ENCODE measurements around the gene CPNE6.

The CPNE6 gene

DNA sequence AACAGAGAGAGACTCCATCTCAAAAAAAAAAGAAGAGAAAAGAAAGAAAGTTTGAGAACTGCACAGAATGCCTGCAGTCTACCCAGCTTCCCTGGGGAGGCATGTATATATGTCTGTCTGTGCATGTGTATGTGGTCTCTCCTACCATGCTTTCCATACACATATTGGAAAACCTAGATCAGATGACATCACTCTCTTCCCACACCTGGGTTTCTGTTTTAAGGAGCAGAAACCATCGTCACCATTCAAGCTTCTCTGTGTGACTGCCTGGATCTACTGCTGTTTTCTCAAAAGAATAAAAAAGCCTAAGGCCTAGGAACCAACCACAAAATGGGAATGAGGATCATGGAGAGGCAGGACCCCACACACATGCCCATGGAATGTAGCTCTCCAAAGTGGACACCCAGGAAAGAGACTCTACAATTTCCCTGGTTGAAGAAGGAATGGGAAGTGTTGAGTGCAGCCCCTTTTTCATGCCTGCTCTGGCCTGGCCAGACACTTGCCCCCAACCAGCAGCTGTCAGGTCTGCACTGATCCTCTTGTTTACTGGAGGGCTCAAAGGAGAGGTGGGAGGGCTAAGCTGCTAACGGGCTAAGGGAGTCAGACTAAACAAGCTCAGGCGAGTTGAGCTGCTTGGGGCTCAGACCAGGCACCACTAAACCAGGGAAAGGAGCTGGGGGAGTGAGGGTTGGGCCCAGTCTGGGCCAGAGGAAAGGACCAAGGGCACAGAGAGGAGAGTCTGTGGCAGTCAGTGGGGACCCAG lies 15.0 kb downstream of the CPNE6 start:
- DNase-seq (ENCODE audit: low spot score), result no peak

DNA sequence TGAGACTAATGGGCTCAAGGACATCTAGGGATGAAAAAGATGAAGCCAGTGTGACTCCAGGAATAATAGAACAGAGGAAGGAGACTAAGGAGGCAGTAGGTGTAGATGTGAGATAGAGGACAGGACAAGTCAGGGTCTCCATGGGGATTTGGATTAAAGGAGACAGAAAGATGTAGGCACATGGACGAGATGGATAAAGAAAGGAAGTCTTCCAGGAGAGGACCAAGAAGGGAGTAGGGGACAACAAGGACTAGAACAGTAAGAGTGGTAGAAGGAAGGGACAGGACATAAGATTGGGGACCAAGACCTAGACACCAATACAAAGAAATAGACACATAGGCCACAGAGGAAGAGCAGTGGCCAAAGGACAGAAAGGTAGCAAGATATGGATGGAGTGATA lies 15.6 kb downstream of the CPNE6 start:
- no peak for DNase-seq (ENCODE audit: low spot score)

DNA sequence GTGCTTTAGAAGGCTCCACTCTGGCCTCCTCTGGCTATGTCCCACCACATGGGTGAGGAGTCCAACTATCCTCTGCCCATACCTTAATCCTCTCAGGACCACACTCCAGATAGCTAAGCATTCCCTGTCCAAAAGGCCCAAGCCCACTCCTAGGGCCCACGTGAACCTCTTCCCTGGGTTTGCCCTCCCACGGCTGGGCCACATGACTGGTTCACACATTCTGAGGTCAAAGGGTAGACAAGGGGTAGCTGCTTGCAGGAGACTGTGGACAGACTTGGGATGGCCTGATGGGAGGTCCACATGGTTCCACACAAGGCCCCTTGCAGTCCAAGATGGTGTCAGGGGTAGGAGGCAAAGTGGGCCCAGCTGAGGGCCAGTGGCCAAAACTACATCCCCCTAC lies 16.7 kb downstream of the CPNE6 start:
- DNase-seq (ENCODE audit: low spot score), result no peak

DNA sequence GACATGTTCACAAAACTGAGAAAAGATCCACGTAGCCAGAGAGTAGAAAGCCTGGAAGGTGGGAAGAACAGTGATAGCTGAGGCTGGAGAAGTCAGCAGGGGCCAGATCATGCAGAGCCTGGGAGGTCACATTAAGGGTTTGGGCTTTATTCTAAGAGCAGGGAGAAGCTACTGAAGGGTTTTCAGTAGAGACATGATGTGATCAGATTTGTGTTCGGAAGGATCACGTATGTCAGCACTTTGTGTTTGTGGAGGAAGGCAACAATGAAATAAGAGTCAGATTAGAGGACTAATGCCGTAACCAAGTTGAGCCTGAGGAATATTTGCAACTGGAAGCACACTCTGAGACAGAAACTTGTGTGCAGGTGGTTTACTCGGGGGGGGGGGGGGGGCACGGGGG lies 18.5 kb downstream of the CPNE6 start:
- no peak for DNase-seq (ENCODE audit: low spot score)

DNA sequence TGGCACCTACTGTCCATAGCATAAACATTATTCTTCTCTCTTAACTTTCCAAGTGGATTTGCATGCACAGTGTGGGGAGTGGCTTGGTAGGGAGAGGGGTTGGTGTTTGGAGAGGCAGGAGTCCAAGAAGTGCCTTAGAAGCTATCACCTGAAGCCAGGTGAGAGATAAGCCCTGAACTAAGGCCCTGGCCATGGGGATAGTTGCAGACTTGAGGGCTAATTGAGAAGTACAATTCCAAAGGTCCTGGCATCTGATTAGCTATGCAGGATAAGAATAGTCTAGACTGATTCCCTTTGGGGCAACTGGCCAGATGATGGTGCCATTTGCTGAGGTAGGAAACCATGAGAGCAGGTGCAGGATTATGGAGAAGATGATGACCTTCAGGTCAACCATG lies 20.7 kb downstream of the CPNE6 start:
- no peak for DNase-seq (ENCODE audit: low spot score)

DNA sequence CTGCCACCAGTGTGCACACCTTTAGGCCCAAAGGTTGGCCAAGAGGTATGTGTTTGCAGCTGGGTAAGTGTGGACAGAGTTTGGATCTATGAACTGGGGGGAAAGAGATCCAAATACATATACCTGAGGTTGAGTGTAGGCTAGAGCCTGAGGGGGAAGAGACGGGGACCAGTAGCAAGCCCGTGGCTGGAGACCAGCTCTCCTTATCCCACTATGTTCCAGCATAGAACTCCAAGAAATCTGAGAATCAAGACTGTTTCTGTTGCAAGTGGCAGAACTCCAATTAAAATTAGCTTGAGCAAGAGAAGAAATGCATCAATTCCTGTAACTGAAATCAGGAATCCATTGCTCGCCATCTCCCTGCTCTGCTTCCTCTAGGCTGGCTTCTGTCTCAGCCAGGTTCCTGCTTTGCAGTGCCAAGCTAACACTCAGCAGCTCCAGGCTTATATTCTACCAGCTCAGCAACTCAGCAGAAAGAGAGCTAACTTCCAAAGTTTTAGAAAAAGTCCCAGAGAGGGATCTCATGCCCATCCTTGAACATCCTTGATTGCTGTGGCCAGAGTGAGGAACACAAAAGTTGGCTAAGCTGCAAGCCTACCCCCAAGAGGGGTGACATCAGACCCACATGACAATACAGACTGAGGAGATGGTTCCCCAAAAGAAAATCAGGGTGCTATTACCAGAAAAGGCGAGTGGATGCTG lies 21.3 kb downstream of the CPNE6 start:
- DNase-seq (ENCODE audit: low spot score), result no peak

DNA sequence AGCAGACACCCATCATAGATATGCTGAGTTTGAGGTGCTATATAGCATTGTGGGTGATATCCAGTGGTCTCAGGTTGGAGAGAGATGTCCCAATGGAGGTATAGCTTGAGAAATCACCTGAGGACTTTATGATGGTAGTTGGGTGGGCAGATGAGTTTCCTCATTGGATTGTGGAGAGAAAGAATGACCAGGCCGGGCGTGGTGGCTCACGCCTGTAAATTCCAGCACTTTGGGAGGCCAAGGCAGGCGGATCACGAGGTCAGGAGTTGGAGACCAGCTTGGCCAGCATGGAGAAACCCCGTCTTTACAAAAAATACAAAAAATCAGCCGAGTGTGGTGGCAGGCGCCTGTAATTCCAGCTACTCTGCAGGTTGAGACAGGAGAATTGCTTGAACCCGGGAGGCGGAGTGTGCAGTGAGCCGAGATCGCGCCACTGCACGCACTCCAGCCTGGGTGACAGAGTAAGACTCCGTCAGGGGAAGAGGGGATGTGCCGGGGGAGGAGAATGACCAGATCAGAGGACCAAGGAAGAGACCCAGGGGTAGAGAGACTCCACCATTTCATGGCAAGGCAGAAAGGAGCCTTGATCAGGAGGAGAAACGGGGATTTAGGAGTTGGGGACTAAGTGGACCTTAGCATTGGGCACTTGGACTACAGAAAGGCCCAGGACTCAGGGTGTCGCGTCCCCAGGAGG lies 22.0 kb downstream of the CPNE6 start:
- no peak for DNase-seq (ENCODE audit: low spot score)

DNA sequence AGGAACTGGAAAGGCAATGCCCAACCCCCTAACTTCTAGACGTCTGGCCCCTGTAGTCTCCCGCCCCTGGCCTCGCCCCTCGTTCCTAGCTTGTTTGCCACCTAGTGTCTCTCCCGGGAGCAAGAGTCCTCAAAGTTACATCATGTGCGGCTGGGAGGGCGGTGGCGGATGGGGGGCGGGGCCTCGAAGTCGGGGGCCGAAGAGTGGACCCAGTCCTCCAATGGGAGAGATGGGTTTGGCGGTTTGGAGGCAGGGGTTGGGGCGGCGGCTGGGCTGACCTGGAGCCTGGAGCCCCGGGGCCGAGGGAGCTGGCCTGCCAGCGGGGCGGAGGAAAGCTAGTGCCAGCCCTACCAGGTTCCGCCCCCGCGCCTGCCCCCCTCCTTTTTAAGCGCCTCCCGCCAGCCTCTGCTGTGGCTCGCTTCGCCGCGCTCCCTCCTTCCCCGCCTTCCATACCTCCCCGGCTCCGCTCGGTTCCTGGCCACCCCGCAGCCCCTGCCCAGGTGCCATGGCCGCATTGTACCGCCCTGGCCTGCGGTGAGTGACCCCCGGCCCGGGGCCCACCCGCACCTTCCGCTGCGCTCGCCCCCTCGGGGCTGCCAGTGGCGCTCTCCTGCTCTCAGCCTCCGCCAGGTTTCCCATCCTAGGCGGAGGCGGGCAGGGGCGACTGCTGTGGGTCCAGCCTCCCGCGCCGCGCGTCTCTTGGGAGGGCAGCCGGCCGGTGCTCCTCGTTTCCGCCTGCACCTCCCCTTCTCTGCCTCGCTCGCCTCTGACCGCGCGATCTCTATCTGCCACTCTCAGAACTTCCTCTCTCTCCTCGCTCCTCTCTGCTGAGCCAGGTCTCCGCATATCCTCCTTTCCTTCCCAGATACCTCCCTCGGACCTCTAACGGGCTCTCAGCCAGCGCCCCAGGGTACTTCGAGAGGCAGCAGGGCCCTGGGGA lies 22.8 kb downstream of the CPNE6 start, which contains the start of gene PCK2:
Gene PCK2 (plus strand): TSS at position 411 of the 940 bp plus-strand sequence. CDS start 95 bp downstream, at position 506.
- DNase-seq (ENCODE audit: low spot score), result peak; percentile 97

DNA sequence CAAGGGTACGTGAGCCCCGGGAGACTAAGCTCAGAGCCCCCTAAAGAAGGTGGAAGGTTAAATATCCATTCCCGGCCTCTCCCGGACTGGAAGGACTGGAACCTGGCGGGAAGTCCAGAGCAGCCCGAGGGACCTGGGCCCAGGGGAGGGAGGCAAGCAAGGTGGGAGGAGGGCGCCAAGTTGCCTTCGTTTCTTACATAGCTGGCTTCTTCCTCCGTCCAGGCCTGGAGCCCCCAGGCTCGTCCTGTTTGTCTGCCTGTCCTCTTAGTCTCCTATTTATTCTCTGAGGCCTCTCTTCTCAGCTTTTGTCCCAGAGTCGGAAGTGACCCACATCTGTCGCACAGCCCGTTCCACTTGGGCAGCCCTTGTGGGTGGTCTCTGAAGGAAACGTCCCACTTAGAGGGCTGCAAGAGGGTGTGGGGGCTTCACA lies 23.5 kb downstream of the CPNE6 start:
- DNase-seq (ENCODE audit: low spot score), result no peak

DNA sequence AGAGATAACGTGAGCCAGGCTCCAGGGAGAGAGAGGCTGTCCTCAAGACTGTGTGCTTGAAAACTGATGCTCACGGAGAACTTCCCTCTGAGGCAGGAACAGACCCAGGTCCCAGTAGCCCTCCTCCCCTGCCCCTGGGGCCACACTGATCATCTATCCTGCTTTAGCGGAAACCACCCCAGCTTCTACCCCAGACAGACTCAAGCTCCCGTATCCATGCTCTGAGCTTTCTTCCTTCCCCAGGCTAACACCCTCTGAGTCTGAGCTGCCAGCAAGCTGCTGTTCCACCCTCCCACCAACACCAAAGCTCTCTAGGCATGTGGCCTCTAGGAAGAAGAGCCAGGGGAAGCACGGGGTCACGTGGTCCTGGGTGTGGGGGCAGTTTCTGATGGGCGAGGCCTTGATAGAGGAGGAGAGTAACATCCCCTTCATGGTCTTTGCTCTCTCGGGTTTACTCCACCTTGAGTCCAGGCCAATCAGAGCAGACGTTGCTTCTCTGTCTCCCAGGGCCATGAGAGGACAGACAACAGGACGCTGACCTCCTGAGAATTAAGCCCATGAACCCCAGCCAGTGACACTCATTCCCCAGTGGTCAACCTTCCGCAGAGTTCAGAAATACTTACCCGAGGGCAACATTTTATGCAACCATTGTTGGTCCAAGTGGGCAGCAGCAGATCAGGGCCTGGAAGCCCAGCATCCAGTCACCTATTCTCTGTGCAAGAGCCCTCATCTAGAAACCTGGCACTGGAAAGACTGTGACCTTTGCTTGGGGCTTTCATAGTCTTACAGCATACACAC lies 24.1 kb downstream of the CPNE6 start:
- peak; percentile 77 for DNase-seq (ENCODE audit: low spot score)

DNA sequence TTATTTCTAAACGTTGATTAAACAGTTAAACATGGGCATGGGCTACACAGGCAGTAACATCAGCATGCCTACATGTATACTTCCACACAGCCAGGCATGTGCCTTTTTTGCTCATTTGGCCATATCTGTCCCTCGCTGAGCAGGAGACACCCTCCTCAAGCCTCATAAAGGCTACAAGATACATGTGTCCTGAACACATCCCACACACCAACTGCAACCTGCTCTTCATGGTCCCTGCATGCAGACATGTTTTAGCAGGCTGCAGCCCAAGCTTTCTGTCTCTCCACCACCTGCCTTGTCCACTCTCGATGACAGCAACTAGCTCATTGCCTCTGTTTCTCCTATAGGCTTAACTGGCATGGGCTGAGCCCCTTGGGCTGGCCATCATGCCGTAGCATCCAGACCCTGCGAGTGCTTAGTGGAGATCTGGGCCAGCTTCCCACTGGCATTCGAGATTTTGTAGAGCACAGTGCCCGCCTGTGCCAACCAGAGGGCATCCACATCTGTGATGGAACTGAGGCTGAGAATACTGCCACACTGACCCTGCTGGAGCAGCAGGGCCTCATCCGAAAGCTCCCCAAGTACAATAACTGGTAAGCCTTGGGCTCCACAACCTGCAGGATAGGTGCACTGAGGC lies 25.3 kb downstream of the CPNE6 start:
- no peak for DNase-seq (ENCODE audit: low spot score)

DNA sequence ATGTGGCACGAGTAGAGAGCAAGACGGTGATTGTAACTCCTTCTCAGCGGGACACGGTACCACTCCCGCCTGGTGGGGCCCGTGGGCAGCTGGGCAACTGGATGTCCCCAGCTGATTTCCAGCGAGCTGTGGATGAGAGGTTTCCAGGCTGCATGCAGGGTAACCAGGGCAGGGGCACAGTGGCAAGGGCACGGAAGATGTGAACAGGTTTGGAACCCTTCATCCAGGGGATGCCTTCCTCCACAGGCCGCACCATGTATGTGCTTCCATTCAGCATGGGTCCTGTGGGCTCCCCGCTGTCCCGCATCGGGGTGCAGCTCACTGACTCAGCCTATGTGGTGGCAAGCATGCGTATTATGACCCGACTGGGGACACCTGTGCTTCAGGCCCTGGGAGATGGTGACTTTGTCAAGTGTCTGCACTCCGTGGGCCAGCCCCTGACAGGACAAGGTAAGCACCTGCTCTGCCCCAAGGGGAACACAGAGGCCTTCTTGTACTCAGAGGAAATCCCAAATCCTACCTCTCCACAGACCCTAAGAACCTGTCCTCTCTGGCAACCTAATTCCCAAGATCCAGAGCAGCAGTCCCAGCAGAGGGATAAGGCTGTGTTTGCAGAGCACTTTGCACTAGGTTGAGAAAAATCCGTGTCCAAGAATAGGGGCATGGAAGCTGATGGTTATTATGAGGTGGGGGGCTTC lies 27.0 kb downstream of the CPNE6 start:
- no peak for DNase-seq (ENCODE audit: low spot score)

DNA sequence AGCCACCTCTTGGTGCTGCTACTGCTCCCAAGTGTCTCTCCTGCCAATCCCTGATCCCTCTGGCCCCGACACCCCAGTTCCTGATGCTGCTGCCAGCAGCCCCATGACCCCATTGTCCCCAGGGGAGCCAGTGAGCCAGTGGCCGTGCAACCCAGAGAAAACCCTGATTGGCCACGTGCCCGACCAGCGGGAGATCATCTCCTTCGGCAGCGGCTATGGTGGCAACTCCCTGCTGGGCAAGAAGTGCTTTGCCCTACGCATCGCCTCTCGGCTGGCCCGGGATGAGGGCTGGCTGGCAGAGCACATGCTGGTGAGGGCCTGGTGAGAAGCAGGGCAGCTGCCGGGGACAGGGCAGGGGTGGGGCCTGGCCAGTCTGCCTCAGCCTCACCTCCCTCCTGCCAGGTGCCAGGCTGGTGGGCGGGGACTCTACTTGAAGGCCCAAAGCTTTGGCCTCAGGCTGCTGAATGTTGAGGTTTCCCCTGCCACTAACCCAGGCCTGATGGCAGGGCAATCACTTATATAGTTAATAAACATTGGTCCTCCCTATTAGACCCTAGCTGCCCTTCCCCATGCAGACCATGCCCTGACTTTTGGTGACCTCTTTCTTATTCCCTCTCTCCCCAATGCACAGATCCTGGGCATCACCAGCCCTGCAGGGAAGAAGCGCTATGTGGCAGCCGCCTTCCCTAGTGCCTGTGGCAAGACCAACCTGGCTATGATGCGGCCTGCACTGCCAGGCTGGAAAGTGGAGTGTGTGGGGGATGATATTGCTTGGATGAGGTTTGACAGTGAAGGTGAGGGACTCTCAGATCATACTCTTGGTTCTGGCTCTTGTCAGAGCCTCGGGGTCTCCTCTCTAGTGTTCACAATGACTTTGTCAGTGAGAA lies 27.8 kb downstream of the CPNE6 start:
- no peak for DNase-seq (ENCODE audit: low spot score)

DNA sequence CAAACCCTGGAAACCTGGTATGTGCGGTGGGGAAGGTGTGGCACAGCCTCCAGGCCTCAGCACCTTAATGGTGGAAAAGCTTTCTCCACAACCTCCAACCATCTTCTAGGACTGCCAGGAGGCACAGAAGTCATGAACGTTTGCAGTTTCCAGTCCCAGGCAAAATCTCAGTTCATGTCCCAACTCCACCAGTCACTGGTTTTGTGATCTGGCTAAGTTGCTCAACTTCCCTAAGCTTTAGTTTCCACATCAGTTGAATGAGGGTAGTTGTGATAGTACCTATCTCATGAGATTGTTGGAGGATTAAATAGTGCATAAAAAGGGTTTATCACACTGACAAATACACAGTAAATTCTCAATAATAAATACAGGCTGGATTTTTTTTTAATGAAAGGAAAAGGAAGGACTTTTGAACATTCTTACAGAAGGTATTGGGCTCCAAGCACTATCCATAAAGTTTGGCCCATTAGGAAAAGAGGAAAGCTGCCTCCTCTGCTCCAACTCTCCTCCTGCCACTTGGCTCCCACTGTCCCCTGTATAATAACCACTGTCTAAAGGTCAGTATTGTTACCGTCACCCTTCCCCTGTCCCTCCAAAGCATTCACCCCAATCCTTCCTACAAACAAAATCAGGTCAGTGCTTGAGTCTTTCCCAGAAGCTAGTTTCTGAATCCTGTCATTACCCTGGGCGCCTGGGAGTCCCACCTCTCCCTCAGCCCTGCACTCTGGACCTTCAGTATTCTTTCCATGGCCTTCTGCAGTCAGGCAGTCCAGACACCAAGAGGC lies 29.0 kb downstream of the CPNE6 start:
- no peak for DNase-seq (ENCODE audit: low spot score)

DNA sequence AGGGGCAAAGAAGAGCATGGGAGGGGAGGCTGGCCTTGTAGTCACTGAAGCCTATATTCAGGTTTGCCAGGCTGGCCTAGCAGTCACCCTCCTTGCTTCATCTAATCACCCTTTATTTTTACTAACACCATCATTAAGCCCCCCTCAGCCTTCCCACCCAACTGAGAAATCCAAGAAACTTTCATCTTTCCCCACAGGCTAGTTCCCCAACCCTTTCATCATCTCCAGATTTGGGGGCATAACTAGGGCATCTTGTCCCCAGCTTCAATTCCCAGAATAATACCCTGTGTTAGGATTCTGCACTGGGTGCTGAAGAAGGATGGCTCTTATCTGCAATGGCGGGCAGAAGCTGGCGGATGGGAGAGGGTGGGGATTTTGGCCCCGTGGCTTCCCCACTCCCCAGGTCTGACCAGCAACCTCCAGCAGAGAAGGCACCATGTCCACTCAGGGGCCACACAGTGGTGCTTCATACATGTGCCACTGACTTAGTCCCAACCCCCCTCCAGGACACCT lies 29.7 kb downstream of the CPNE6 start:
- no peak for DNase-seq (ENCODE audit: low spot score)

DNA sequence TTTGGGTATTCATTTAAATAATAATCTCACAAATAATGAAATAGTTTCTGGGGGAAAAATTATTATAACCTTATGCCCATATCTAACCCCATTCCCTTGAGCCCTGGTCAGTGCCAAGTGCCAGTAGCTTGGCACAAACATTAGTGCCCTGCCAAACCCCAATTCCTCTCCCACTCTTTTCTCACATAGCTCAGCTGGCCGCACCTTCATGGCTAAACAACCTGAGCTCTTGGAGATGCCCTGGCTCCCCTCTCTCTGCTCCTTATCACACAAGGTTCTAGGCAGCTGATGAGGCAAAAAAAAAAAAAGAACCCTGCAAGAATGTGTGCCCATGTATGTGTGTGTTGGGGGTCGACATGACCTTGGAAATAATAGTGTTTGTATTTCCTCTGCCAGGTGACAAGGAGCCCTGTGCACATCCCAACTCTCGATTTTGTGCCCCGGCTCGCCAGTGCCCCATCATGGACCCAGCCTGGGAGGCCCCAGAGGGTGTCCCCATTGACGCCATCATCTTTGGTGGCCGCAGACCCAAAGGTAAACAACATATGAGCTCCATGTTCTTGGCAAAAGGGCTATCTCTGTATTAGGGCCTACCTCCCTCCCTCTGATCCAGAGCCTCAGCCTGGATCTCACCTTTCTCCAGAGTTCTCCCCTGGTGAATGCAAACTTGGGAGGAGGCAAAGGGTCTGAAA lies 31.1 kb downstream of the CPNE6 start:
- DNase-seq (ENCODE audit: low spot score), result no peak

DNA sequence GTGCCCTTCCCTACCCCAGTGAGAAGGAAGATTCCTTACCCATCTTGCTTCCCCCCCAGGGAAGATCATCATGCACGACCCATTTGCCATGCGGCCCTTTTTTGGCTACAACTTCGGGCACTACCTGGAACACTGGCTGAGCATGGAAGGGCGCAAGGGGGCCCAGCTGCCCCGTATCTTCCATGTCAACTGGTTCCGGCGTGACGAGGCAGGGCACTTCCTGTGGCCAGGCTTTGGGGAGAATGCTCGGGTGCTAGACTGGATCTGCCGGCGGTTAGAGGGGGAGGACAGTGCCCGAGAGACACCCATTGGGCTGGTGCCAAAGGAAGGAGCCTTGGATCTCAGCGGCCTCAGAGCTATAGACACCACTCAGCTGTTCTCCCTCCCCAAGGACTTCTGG lies 32.1 kb downstream of the CPNE6 start:
- DNase-seq (ENCODE audit: low spot score), result no peak

Data from hepatic stellate cell (primary cell).